Fibroblast of villous mesenchyme (primary cell): ENCODE measurements around the gene PIP5KL1. TPM values are rescaled to one million over a fixed set of nuclear protein-coding genes. Genes with fewer than 3 reads are reported as not detected.

ENCODE experiments used
- DNase-seq: peaks from one replicate; pipeline ENCODE4 v3.0.0-alpha.2; 2010; ENCODE audit warnings: low read depth
- H3K4me3 ChIP-seq: 2 replicates; pipeline ENCODE4 v1.5.1; 2011; ENCODE audit warnings: low read depth, mild to moderate bottlenecking, low read length
- total RNA-seq: library from RNA; depleted of rRNA; stranded (reverse); fragments of >200 nt; gene quantifications from 2 replicates; pipeline ENCODE4 v1.2.3, GENCODE V29; 2012
- TF ChIP-seq, protein P1 (sequence below): IDR thresholded peaks from 2 replicates; pipeline ENCODE4 v1.5.1; 2012; ENCODE audit warnings: low read depth, mild to moderate bottlenecking, low read length; ENCODE audit not compliant: insufficient read depth

PIP5KL1 gene
- total RNA-seq, 1 donor, result 2.6 TPM

- TF ChIP-seq, protein P1, sequence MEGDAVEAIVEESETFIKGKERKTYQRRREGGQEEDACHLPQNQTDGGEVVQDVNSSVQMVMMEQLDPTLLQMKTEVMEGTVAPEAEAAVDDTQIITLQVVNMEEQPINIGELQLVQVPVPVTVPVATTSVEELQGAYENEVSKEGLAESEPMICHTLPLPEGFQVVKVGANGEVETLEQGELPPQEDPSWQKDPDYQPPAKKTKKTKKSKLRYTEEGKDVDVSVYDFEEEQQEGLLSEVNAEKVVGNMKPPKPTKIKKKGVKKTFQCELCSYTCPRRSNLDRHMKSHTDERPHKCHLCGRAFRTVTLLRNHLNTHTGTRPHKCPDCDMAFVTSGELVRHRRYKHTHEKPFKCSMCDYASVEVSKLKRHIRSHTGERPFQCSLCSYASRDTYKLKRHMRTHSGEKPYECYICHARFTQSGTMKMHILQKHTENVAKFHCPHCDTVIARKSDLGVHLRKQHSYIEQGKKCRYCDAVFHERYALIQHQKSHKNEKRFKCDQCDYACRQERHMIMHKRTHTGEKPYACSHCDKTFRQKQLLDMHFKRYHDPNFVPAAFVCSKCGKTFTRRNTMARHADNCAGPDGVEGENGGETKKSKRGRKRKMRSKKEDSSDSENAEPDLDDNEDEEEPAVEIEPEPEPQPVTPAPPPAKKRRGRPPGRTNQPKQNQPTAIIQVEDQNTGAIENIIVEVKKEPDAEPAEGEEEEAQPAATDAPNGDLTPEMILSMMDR, result no peak
Measured at GRCh38 chr9:127871531-127871930, 59.0 kb downstream of the PIP5KL1 start.

GRCh38 chr9:127870887-127871286 lies 59.7 kb downstream of the PIP5KL1 start:
- TF ChIP-seq, protein P1, result no peak
- DNase-seq, result no peak

More at GRCh38 chr9:127871531-127871930, 59.0 kb downstream of the PIP5KL1 start:
- DNase-seq, result no peak
- H3K4me3 ChIP-seq, result no peak overlapping the region

More at GRCh38 chr9:127870887-127871286, 59.7 kb downstream of the PIP5KL1 start:
- no peak overlapping the region for H3K4me3 ChIP-seq

Other genes starting within 250 kb of the PIP5KL1 start
- under 0.01 TPM in 2 replicates for gene CFAP157, start 223.8 kb downstream of the PIP5KL1 start, total RNA-seq
- gene PTRH1, start 215.1 kb downstream of the PIP5KL1 start, total RNA-seq, result 11.7 and 16.4 TPM in 2 replicates
- gene TTC16, start 214.7 kb downstream of the PIP5KL1 start, total RNA-seq, result not detected in 2 replicates
- 4.2 and 5.2 TPM in 2 replicates for gene TOR2A, start 195.5 kb downstream of the PIP5KL1 start, total RNA-seq
- gene SH2D3C, start 152.1 kb downstream of the PIP5KL1 start, total RNA-seq, result 0.32 and 0.43 TPM in 2 replicates
- gene CDK9, start 144.7 kb downstream of the PIP5KL1 start, total RNA-seq, result 37.0 and 50.1 TPM in 2 replicates
- gene FPGS, start 127.9 kb downstream of the PIP5KL1 start, total RNA-seq, result 77.7 and 93.7 TPM in 2 replicates
- 25.8 and 30.7 TPM in 2 replicates for gene ENG, start 76.1 kb downstream of the PIP5KL1 start, total RNA-seq
- 37.1 and 43.8 TPM in 2 replicates for gene AK1, start 53.1 kb downstream of the PIP5KL1 start, total RNA-seq
- gene ST6GALNAC6, start 31.2 kb downstream of the PIP5KL1 start, total RNA-seq, result 39.9 and 44.0 TPM in 2 replicates
- gene ST6GALNAC4, start 13.7 kb downstream of the PIP5KL1 start, total RNA-seq, result 30.0 and 34.1 TPM in 2 replicates
- gene DPM2, start 7.1 kb upstream of the PIP5KL1 start, total RNA-seq, result 11.2 and 11.9 TPM in 2 replicates
- gene EEIG1, start 50.2 kb upstream of the PIP5KL1 start, total RNA-seq, result 15.5 and 16.4 TPM in 2 replicates
- 6.8 and 10.8 TPM in 2 replicates for gene NAIF1, start 136.5 kb upstream of the PIP5KL1 start, total RNA-seq
- gene SLC25A25, start 137.5 kb upstream of the PIP5KL1 start, total RNA-seq, result 36.1 and 47.5 TPM in 2 replicates
- 43.6 and 58.6 TPM in 2 replicates for gene PTGES2, start 197.0 kb upstream of the PIP5KL1 start, total RNA-seq
- gene LCN2, start 218.7 kb upstream of the PIP5KL1 start, total RNA-seq, result not detected in 2 replicates
- gene BBLN, start 229.5 kb upstream of the PIP5KL1 start, total RNA-seq, result 19.4 and 30.3 TPM in 2 replicates